ENCODE results near the gene CXCL1.

DNA sequence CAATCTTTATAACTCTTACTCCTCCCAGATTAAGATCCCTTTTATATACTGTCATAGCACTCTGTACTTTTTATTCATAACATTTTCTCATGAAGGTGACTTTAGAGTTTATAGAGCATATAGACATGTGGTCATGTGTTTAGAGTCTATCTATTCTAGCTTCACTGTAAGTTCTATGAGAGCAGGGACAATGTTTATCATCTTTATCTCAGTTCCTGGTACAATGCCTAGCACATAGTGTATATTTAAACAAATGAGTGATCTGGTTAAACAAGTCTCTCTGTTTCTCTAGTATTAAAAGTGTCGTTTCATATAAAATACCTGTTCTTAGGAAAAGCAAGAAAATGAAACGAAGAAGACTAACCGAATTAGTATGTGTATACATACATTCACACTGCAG, 29.5 kb upstream of the CXCL1 start:
- TF ChIP-seq, protein P1, sequence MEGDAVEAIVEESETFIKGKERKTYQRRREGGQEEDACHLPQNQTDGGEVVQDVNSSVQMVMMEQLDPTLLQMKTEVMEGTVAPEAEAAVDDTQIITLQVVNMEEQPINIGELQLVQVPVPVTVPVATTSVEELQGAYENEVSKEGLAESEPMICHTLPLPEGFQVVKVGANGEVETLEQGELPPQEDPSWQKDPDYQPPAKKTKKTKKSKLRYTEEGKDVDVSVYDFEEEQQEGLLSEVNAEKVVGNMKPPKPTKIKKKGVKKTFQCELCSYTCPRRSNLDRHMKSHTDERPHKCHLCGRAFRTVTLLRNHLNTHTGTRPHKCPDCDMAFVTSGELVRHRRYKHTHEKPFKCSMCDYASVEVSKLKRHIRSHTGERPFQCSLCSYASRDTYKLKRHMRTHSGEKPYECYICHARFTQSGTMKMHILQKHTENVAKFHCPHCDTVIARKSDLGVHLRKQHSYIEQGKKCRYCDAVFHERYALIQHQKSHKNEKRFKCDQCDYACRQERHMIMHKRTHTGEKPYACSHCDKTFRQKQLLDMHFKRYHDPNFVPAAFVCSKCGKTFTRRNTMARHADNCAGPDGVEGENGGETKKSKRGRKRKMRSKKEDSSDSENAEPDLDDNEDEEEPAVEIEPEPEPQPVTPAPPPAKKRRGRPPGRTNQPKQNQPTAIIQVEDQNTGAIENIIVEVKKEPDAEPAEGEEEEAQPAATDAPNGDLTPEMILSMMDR (IDR thresholded peaks at IDR 0.05; ENCODE audit: low read length): no peak
- TF ChIP-seq EZH2phosphoT487 (IDR thresholded peaks at IDR 0.05; ENCODE audit: low read length) (no peak), EZH2 (optimal IDR thresholded peaks at IDR 0.05; ENCODE audit: low read depth, low read length) (no peak)
